GM13977 (cell line): Measurements from ENCODE around the gene FILIP1L.
A peak's percentile ranks its signal among the peaks of the same experiment; 100 is the strongest.

ENCODE experiments used
- DNase-seq: peaks from one replicate; pipeline ENCODE4 v3.0.0; 2012; ENCODE audit warnings: low spot score
- in situ Hi-C: fragments of 300-500 bp; cut with MboI; formaldehyde crosslinking; loops from one replicate; pipeline ENCODE4 v1.12.0; 2022; ENCODE audit warnings: low sequenced_read_pairs, low pct_unique_long_range_greater_than_20kb, mixed read lengths, inconsistent platforms; ENCODE audit not compliant: unreplicated experiment
- TF ChIP-seq, protein P1 (sequence below): IDR thresholded peaks from 2 replicates; pipeline ENCODE4 v1.5.1; 2012; ENCODE audit warnings: mild to moderate bottlenecking, control low read depth; ENCODE audit not compliant: insufficient read depth; ENCODE audit errors: extremely low read depth, missing control alignments

FILIP1L gene

DNA sequence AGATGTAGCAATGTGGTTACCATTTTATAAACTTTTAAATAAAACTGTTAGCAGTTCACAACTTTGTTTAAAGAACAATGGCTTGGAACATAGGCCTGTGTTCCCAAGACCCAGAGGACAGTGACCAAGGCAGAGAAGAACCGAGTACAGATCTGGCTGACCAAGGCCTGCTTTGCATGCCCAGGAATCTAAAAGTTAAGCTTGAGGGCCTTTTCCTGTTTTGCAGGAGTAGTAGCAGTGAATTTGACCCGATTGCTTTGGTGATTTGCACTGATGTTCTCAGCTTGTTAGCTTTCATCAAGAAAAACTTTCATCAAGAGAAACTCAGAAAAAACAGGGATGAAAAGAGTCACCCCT lies 9.9 kb downstream of the FILIP1L start:
- in situ Hi-C loops = no loop called here
- TF ChIP-seq, protein P1, sequence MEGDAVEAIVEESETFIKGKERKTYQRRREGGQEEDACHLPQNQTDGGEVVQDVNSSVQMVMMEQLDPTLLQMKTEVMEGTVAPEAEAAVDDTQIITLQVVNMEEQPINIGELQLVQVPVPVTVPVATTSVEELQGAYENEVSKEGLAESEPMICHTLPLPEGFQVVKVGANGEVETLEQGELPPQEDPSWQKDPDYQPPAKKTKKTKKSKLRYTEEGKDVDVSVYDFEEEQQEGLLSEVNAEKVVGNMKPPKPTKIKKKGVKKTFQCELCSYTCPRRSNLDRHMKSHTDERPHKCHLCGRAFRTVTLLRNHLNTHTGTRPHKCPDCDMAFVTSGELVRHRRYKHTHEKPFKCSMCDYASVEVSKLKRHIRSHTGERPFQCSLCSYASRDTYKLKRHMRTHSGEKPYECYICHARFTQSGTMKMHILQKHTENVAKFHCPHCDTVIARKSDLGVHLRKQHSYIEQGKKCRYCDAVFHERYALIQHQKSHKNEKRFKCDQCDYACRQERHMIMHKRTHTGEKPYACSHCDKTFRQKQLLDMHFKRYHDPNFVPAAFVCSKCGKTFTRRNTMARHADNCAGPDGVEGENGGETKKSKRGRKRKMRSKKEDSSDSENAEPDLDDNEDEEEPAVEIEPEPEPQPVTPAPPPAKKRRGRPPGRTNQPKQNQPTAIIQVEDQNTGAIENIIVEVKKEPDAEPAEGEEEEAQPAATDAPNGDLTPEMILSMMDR = no peak

DNA sequence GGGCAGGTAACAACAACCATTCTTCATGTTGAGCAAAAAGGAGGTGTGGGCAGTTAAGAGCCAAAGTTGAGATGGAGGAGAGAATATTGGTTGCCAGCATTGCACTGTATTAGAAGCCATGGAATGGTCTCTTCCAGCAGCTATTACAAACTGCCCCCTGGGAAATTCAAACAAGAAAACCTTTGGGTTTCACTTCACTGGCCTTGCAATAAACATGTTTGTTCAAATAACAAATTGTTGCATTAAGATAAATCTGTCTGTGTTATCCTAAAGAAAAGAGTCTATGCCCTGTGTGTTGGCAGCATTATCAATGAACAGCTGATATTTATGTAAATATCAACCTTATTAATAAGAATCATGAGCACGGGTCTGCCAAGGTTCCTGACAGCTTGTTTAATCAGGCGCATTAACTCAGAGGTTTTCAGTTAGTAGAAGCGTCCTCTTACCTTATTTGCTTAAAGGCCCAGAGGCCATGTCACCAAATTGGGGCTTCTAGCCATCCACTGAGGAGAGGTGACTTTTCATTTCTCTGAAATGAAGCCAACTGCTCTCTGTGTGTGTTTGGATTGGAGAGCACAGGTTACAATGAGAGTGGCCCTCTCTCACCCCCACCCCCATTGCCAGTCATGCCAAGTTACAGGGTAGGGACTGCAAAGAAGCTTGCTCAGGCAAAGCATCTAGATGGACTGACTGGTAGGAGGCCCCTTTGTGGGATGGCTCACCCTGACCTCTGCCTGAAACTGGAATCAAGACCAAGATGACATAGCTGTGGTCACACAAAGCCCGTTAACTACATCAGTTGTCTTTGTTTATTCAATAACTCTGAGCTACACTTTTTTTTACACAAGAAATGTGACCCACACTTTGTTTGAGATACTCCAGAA lies 10.5 kb downstream of the FILIP1L start:
- TF ChIP-seq, protein P1 = no peak
- peak; percentile 24 for DNase-seq
- in situ Hi-C loops = no loop called here

More for the DNA sequence above, 9.9 kb downstream of the FILIP1L start:
- DNase-seq = no peak

DNA sequence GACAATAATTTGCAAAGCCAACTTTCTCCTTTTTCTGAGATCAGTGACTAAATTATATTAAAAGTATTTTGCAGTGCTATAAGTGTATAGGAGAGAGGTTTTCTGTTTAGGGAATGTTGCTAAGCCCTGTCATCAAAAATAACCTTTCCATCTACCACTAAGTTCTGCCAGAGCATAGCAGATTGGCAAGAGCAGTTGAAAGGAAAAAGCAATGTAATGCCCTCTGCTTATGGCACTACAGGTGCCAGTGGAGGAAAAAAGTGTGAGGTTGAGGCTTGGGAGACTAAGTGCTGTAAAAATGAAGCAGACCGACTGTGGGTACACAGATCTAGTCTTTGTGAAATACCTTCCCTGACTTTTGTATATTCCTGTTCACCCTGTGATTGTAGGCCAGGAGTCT lies 11.5 kb downstream of the FILIP1L start:
- TF ChIP-seq, protein P1 = no peak
- in situ Hi-C loops = no loop called here
- no peak for DNase-seq

DNA sequence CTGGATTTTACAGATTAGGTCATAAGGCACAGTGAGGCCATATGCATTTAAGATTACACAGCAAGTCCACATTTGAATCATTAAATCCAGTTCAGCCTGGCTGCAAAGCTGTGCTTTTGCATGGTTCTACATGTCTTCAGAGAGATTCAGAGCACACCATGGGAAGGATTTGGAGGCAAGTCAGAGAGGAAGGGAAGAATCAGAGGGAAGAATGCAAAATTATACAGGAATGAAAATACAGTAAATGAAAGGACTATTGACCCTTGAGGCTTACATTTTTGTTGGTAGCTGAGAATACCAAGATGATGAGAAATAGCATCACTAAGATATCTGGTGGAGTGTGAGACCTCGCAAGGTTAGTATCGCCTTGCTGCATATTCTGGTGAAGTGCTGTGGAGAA lies 13.9 kb downstream of the FILIP1L start:
- DNase-seq = no peak
- TF ChIP-seq, protein P1 = no peak
- in situ Hi-C loops = no loop called here

DNA sequence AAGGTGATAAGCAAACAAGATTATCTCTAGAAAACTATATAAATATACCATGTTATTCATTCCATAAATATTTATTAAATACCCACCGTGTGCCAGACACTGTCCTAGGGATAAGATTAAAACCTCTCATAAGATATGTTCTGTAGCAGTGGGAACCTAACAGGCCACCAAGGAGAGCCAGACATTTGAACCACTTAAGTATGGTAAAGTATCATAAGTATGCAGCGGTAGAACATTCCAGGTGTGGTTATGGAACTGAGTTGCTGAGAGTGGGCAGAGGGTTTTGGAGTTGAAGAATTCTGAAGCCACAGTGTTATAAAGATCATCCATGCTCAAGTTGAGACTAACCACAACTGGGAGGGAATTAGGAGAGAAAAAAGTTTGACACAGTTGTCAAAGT lies 14.7 kb downstream of the FILIP1L start:
- in situ Hi-C loops = no loop called here
- no peak for DNase-seq
- TF ChIP-seq, protein P1 = no peak

DNA sequence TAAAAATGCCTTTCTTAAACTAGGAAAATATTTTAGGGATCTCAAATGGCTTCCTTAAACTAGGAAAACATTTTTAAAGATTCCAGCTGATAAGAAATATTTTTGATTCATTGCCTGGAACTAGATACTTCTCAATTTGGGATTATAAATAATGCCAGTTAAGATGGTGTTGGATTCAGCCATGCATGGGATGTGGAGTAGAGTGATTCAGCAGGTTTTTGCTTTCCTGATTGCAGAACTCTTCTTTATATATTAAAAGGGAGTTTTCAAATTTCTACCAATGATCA lies 15.6 kb downstream of the FILIP1L start:
- in situ Hi-C loops = no loop called here
- DNase-seq = no peak
- TF ChIP-seq, protein P1 = no peak
